GM12865 (cell line): ENCODE results near the gene DISP3.

Experiments used
- DNase-seq: peaks from one replicate; pipeline ENCODE4 v3.0.0; 2010; ENCODE audit warnings: low read depth
- H3K4me3 ChIP-seq: 2 replicates; pipeline ENCODE4 v1.5.1; 2011; ENCODE audit warnings: mild to moderate bottlenecking, low read depth, low read length, control low read depth
- TF ChIP-seq, protein P1 (sequence below): IDR thresholded peaks from 2 replicates; pipeline ENCODE4 v1.5.1; 2011; ENCODE audit warnings: low read length, control low read depth, low read depth, inconsistent platforms; ENCODE audit not compliant: insufficient read depth; ENCODE audit errors: missing control alignments

Gene DISP3

DNA sequence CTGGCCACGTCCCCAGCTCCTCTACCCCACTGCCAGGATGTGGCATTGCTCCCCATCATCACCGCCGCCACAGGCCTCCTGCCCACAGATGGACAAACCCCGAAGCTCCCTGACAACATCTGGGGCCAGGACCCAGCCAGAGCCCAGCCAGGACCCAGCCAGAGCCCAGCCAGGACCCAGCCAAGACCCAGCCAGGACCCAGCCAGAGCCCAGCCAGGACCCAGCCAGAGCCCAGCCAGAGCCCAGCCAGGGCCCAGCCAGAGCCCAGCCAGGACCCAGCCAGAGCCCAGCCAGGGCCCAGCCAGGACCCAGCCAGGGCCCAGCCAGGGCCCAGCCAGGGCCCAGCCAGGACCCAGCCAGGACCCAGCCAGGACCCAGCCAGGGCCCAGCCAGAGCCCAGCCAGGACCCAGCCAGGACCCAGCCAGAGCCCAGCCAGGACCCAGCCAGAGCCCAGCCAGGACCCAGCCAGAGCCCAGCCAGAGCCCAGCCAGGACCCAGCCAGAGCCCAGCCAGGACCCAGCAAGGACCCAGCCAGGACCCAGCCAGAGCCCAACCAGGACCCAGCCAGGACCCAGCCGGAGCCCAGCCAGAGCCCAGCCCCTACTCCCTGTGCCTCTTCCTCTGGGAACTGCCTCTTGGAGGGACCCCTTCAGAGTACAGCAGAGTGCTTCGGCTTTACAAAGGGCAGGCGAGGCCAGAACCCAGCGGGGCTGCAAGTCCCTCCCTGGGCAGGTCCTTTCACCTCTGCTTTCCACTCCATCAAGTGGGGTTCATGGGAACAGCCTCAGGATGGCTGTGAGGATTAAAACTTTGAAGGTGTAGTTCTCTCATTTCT lies 43.7 kb downstream of the DISP3 start:
- TF ChIP-seq, protein P1, sequence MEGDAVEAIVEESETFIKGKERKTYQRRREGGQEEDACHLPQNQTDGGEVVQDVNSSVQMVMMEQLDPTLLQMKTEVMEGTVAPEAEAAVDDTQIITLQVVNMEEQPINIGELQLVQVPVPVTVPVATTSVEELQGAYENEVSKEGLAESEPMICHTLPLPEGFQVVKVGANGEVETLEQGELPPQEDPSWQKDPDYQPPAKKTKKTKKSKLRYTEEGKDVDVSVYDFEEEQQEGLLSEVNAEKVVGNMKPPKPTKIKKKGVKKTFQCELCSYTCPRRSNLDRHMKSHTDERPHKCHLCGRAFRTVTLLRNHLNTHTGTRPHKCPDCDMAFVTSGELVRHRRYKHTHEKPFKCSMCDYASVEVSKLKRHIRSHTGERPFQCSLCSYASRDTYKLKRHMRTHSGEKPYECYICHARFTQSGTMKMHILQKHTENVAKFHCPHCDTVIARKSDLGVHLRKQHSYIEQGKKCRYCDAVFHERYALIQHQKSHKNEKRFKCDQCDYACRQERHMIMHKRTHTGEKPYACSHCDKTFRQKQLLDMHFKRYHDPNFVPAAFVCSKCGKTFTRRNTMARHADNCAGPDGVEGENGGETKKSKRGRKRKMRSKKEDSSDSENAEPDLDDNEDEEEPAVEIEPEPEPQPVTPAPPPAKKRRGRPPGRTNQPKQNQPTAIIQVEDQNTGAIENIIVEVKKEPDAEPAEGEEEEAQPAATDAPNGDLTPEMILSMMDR: no peak
- no peak for DNase-seq
- H3K4me3 ChIP-seq: no peak overlapping the region

DNA sequence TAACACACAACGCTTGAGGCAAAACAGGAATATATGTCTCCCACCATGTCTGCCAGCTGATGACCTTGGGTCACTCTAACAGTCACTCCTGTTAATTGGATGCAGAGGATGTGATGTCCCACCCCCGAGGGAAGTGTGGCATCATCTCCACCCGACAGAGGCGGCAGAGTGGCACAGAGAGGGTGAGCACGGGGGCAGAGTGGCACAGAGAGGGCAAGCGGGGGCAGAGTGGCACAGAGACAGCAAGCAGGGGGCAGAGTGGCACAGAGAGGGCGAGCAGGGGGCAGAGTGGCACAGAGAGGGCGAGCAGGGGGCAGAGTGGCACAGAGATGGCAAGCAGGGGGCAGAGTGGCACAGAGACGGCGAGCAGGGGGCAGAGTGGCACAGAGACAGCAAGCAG lies 44.3 kb downstream of the DISP3 start:
- TF ChIP-seq, protein P1: no peak
- no peak for DNase-seq
- no peak overlapping the region for H3K4me3 ChIP-seq

DNA sequence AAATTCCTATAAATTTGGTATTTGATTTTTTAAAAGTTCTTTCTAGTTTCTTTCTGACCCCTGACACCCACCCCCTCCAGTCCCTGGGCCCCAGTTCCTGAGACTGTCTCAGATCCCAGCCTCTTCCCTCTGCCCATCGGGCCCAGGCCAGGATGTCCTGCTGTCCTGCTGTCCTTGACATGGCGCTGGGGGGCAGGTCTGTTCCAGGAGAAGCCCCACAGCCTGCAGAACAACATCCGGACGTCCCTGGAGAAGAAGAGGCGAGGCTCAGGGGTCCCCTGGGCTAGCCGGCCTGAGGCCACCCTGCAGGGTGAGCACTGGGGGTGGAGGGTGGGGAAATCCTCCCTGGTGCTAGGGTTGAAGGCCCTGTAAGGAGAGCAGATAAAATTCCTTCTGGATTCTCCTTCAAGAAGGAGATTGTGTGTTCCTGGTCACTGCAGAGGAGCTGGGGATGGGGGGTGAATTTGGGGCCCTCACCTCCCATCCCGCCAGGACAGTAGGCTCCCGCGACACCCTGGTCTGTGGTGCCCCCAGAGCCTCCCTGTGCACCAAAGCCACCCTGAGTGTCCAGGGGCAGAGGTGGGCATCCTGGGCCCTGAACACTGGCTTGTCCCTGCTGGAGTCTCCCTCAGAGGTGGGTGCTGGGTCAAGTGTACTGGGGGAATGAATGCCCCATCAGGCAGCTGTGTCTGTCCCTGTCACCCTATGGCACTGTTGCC lies 45.0 kb downstream of the DISP3 start:
- TF ChIP-seq, protein P1: no peak
- DNase-seq: no peak
- H3K4me3 ChIP-seq: no peak overlapping the region

DNA sequence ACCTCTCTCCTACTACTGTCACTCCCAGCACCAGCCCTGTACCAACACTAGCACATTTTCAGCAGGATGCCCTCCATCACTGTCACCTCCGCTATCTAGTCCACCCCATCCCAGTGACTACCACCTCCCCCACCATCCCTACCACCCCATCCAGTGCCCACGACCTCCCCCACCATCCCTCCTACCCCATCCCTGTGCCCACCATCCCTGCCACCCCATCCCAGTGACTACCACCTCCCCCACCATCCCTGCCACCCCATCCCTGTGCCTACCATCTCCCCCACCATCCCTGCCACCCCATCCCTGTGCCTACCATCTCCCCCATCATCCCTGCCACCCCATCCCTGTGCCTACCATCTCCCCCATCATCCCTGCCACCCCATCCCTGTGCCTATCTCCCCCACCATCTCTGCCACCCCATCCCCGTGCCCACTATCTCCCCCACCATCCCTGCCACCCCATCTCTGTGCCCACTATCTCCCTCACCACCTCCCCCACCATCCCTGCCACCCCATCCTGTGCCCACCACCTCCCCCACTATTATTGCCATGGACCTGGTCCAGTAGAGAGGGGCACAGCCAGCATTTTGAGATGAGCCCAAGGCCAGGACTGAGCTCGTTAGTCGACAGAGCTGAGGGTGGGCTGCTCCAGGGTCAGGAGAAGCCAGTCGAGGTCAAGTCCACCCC lies 45.7 kb downstream of the DISP3 start:
- TF ChIP-seq, protein P1: no peak
- no peak overlapping the region for H3K4me3 ChIP-seq
- DNase-seq: no peak

DNA sequence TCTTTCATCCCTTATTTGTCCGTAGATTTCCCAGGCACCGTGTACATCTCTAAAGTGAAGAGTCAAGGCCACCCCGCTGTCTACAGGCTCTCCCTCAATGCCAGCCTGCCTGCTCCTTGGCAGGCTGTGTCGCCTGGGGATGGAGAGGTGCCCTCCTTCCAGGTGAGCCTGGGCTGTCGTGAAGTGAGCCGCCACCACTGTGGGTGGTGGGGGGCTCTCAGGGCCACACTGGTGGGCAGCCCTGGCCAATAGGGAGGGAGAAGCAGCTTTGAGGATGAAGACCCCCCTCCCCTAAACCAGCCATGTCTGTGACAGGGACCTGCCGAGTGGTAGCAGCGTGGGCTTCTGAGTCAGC lies 46.2 kb downstream of the DISP3 start:
- TF ChIP-seq, protein P1: no peak
- H3K4me3 ChIP-seq: no peak overlapping the region
- DNase-seq: no peak

DNA sequence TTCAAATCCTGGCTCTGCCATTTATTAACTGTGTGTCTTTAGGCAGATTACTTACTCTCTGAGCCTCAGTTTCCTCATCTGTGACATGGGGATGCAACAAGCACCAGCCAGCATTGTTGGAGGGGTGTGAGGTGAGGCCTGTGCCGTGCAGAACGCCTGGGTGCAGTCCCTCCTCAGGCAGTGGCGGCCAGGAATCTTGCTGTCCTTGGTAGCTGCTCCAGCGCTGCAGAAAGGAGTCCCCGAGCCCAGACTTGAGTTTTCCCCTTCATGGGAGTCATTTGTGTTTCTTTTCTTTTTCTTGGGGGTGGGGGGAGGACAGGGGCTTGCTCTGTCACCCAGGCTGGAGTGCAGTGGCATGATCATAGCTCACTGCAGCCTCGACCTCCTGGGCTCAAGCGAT lies 46.6 kb downstream of the DISP3 start:
- H3K4me3 ChIP-seq: no peak overlapping the region
- TF ChIP-seq, protein P1: no peak
- no peak for DNase-seq
